NCI-H460 (cell line): ENCODE measurements around the gene ZBTB39. TPM values are rescaled to one million over a fixed set of nuclear protein-coding genes. Genes with fewer than 3 reads are reported as not detected.
"Not testable (repeated sequence)": the region's sequence is repeated elsewhere in the genome, so short reads cannot be mapped to it uniquely, and the experiment has no call there.

ENCODE experiments used
- DNase-seq: peaks from one replicate; pipeline ENCODE4 v3.0.0-alpha.2; 2016; ENCODE audit warnings: low read depth; ENCODE audit errors: extremely low read depth
- total RNA-seq: library from RNA; depleted of rRNA; stranded (reverse); fragments of >200 nt; shearing (Covaris generic); gene quantifications from 2 replicates; pipeline ENCODE4 v1.2.3, GENCODE V29; 2014

The ZBTB39 gene
- total RNA-seq, 1 experiment from 2014 or later = 10.3 TPM

DNA sequence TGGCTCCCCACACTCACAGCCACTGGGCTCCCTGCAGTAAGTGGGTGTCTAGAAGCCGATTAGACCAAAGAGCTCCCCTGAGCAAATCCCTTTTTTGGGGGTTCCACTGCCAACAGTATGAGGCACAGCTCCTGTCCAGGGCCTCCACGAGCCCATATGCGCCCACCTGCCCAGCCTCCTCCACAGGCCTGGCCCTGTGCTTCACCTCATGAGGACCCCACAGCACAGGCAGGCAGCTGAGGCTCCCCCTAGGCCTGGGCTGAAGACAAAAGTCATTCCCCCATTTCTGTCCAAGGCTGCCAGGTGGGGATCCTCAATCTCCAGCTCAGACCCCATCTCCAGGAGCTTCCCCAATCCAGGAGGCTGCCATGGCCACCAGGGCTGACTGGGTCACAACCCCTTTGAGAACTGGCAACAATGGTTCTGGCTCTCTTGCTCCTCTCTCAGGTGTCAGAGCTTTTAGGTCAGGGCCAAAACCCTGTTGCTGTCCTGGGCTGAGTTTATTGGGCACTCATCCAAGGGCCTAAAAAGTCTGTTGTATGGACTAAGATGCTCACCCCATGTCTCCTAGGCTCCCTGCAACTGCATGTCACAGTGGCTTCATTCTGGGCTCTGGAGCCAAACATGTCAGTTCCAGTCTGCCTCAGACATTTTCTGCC lies 23.6 kb downstream of the ZBTB39 start:
- not testable (repeated sequence) for DNase-seq

DNA sequence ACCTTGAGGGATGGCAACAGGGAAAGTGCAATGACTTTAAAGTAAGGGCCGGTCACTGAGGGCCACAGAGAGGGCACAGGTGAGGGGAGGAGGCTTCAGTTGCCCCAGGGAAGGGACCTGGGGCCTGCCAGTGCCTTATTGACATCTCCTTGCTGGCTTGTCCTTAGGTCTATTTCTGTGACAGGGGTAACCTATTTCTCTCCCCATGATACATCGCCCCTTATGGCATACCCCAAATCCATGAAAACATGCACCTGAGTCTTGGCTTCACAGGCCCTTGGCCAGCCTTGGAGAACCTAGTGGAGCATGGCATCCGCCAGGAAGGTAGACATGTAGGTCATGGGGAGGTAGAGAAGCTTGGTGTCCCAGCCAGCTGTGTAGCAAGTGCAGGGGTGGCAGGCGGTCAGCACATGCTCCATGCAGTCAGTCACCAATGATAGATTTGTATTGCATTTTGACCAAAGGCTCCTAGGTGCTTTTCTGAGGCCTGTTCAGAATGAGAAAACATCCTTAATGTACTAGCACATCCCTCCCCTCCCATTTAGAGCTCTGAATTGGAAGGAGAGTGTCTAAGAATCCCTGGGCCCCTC lies 25.3 kb downstream of the ZBTB39 start:
- no peak for DNase-seq

DNA sequence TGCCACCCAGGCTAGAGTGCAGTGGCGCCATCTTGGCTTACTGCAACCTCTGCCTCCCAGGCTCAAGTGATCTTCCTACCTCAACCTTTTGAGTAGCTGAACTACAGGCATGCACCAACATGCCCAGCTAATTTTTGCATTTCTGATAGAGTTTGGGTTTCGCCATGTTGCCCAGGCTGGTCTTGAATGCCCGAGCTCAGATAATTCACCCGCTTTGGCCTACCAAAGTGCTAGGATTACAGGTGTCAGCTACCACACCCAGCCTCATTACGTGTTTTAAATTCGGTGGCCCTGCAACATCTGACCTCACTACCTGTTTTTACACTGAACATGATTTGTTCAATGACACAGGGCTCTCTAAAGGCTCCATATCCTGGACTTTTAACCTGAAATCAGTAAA lies 26.1 kb downstream of the ZBTB39 start:
- no peak for DNase-seq

DNA sequence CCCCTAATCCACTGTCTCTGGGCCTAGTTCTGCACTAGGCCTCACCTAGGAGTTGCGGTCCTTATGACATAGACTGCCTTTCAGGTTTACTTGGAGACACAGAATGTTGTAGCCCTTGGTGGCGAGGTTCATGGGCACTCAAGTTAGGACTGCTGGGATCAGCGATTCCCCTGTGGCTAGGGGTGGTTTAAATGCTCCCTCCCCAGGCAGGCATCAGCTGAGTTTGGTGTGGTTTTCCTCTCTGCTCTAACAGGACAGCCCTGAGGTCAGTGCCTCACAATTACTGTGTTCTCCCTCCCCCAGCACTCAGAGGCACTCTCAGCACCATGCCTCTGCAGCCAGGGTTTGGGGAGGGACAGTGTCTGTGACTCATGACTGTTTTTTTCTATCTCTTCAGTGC lies 26.7 kb downstream of the ZBTB39 start:
- DNase-seq = no peak

DNA sequence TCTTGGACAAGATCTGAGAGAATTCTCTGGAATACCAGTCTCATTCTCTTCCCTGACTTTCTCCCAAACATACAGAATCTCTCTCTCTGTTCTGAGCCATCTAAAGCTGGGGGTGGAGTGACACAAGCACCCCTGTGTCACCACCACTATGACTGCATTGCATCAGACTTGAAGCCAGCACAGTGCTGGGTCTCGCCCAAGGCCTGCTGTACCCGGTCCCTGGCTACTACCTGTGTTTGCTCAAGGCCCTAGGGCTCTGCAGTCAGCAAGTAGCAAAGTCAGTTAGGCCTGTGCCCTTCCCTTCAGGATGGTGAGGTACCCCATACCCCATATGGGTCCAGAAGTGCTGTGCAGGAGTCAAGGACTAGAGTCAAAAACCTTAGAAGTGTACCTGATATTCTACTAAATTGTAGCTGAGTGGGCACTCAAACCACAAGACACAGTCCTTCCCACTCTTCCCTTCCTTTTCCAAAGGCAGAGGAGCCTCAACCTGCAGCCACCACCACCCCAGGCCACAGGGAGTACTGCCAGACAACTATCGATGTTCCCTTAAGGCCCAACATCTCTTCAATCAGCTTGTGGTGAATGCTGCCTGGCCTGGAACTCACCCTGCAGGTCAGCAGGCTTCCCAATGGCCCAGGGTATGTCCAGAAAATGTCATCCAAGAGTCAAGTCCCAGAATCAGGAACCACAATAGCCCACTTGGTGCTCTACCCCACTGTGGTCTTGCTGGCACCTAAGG lies 27.8 kb downstream of the ZBTB39 start:
- DNase-seq = no peak

DNA sequence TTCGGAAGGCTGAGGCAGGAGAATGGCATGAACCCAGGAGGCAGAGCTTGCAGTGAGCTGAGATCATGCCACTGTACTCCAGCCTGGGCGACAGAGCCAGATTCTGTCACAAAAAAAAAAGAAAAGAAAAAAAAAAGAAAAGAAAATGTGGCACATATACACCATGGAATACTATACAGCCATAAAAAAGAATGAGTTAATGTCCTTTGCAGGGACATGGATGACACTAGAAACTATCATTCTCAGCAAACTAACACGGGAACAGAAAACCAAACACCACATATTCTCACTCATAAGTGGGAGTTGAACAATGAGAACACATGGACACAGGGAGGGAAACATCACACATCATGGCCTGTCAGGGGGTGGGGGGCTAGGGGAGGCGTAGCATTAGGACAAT lies 29.0 kb downstream of the ZBTB39 start:
- not testable (repeated sequence) for DNase-seq

DNA sequence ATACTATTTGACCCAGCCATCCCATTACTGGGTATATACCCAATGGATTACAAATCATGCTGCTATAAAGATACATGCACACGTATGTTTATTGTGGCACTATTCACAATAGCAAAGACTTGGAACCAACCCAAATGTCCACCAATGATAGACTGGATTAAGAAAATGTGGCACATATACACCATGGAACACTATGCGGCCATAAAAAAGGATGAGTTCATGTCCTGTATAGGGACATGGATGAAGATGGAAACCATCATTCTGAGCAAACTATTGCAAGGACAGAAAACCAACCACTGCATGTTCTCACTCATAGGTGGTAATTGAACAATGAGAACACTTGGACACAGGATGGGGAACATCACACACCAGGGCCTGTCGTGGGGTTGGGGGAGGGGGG lies 32.1 kb downstream of the ZBTB39 start:
- DNase-seq = not testable (repeated sequence)

DNA sequence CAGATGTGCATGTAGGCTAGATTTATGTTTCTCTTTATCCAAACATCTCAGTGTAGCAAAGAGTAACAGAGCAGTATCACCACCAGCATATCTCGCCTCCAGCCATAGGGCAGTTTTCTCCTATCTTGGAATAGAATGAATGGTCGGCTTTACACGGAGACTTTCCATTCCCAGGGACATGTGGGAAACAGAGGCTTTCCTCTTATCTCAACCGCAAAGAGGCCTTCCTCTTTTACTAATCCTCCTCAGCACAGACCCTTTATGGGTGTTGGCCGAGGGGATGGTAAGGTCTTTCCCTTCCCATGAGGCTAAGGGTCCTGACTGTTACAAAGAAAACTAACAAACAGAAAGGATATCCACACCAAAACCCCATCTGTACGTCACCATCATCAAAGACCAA lies 37.4 kb downstream of the ZBTB39 start:
- not testable (repeated sequence) for DNase-seq

DNA sequence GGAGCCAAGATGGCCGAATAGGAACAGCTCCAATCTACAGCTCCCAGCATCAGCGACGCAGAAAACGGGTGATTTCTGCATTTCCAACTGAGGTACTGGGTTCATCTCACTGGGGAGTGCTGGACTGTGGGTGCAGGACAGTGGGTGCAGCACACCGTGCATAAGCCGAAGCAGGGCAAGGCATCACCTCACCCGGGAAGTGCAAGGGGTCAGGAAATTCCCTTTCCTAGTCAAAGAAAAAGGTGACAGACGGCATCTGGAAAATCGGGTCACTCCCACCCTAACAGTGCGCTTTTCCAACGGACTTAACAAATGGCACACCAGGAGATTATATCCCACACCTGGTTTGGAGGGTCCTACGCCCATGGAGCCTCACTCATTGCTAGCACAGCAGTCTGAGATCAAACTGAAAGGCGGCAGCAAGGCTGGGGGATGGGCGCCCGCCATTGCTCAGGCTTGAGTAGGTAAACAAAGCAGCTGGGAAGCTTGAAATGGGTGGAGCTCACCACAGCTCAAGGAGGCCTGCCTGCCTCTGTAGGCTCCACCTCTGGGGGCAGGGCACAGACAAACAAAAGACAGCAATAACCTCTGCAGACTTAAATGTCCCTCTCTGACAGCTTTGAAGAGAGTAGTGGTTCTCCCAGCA lies 40.2 kb downstream of the ZBTB39 start:
- peak; percentile 35 for DNase-seq

DNA sequence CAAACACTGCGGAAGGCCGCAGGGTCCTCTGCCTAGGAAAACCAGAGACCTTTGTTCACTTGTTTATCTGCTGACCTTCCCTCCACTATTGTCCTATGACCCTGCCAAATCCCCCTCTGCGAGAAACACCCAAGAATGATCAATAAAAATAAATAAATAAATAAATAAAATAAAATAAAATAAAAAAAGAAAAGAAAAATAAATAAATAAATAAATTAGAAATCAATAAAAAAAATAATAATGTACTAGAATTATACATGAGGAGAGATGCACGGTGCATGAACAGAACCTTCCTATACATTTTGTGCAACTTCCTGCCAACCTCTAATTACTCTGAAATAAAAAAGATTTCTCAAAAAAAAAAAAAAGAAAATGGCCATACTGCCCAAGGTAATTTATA lies 41.2 kb downstream of the ZBTB39 start:
- not testable (repeated sequence) for DNase-seq

DNA sequence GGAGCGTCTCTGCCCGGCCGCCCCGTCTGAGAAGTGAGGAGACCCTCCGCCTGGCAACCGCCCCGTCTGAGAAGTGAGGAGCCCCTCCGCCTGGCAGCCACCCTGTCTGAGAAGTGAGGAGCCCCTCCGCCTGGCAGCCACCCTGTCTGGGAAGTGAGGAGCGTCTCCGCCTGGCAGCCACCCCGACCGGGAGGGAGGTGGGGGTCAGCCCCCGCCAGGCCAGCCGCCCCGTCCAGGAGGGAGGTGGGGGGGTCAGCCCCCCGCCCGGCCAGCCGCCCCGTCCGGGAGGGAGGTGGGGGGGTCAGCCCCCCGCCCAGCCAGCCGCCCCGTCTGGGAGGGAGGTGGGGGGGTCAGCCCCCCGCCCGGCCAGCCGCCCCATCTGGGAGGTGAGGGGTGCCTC lies 42.8 kb downstream of the ZBTB39 start:
- not testable (repeated sequence) for DNase-seq

DNA sequence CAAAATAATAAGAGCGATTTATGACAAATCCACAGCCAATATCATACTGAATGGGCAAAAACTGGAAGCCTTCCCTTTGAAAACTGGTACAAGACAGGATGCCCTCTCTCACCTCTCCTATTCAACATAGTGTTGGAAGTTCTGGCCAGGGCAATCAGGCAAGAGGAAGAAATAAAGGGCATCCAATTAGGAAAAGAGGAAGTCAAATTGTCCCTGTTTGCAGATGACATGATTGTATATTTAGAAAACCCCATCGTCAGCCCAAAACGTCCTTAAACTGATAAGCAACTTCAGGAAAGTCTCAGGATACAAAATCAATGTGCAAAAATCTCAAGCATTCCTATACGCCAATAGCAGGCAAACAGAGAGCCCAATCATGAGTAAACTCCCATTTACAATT lies 44.1 kb downstream of the ZBTB39 start:
- not testable (repeated sequence) for DNase-seq

DNA sequence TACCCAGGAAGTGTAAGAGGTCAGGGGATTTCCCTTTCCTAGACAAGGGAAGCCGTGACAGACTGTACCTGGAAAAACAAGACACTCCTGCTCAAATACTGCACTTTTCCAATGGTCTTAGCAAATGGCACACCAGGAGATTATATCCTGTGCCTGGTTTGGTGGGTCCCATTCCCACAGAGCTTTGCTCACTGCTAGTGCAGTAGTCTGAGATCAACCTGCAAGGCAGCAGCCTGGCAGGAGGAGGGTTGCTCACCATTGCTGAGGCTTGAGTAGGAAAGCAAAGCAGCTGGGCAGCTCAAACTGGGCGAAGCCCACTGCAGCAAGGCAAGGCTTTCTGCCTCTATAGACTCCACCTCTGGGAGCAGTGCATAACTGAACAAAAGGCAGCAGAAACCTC lies 47.9 kb downstream of the ZBTB39 start:
- no peak for DNase-seq

DNA sequence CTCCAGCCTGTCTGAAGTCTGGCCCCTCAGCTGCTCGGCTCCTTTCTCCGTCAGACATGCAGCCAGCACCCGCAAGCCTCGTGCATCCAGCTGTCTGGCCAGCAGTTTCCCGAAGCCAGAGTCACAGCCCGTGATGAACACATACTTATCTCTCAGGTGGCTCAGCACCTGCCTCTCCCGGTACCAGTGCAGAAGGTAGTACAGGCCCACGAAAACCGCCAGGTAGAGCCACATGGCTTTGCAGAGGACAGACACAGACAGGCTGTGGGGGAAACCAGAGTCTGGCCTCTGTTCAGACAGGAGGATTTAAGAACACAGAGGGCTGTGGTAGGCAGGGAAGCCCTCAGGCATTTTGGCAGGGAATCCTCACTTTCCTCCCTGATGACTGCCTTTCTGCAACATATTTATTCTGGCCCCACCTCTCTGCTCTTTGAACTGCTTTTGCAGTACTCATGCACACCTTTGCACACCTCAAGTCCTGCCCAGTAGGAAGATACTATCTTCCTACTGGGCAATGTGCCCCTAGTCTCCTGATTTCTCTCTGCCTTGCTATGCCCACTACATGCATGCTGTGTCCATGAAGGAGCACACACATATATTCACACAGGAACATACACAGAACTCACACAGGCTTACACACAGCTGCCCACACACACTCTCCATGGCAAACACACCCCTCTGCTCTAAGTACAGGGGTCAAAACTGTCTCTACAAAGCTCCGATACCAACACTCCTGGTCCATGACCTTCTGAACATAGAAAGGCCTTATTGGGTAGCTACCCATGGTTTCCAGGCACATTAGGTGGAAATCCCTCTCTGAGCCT lies 48.9 kb downstream of the ZBTB39 start, which contains the start of gene RDH16:
TSS of gene RDH16 (minus strand) at position 380 of the 824 bp plus-strand sequence. CDS start at position 234, 146 bp downstream.
- no peak for DNase-seq

DNA sequence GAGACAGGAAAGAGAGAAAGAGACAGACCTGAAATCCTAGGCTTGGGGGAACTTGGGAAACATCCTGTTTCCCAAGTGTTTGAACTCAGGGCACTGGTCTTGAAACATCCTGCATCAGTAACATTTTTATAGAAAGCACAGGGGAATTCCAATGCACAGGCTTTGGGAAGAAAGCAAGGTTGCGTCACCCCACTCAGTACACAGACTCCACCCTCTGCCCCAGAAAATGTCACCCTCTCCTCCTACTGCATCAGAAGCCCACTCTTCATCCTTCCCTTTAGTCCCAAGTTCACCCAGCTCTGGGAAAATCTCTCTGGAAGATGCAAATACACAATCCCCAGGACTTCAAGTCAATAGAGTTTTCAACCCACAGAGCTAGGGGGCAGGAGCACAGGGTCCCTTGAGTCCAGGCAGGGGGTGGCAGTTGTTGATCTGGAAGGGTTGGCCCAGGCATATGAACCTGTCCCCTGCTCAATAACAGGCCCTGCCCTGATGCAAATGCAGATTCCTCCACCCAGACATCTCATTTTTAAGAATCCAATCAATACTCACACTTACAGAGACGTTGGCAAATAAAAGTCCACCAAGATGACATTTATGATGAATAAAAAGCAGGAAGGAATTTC lies 50.6 kb downstream of the ZBTB39 start:
- DNase-seq = no peak

DNA sequence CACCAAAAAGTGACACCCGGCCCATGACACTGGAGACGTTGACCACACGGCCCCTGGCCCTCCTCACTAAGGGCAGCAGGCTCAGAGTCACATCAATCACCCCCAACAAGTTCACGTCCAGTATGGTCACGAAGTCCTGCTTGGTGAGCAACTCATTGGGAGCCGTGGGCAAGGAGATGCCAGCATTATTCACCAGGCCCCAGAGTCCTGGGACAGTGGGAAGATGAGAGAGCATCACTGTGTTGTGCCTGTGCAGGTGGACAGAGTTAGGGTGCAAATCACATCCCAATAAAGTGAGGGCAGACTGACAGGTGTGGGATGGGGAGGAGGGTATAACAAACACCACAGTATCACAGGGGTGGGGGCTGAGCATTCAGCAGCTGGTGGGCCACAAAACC lies 51.4 kb downstream of the ZBTB39 start:
- DNase-seq = no peak

DNA sequence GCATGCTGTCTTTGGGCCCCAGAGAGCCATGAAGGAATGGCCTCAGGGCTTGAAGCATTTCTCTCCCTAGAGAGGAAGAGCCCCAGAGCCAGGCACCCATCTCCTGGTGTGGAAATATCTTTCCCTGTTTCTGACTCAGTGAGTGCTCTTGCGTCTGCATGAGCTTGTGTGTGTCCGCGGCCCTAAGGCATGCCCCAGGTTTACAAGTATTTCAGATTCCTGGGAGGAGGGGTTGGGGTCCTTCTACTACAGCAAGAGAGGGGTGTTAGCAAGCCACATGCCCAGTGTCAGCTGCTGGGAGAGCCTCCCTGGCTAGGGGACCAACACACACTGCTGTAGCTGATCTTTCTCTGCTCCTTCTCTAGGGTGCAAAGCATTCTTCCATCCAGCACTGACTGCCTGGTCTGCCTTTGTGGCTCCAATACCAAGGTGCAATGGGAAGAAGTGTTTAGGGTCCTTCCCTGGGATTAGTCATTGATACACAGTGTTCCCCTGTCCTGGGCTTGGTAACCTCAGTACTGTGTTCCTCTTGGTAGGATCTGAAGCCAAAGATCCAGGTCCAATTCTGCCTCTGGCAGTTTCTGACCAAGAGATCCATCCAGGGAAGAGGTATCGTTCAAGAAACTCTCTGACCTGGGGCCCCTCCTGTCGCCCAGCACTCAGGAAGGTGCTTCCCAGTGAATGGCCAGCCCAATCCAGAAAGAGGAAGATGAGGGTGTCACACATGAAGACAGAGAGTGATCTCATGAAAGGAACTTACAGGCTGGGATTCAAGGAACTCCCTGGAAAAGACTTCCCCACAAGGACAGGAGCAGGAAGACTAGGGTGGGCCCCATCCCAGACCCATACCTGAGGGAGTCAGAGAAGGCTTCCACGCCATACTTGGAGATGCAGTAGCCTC lies 52.0 kb downstream of the ZBTB39 start:
- DNase-seq = no peak

DNA sequence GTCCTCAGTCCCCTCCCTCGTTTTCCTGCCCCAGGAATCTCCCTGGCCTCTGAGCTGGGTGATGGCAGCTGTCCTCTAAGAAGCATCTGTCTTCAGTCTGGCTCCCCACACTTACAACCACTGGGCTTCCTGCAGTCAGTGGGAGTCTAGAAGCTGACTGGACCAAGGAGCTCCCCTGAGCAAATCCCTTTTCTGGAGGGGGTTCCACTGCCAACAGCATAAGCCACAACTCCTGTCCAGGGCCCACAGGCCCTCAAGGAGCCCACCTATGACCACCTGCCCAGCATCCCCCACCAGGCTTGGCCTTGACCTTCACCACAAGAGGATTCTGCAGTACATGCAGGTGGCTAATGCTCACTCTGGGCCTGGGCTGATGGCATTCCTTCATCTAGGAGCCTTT lies 53.0 kb downstream of the ZBTB39 start:
- DNase-seq = no peak
